Pancreas (tissue), 10 donors: ENCODE results near the gene SLC26A8. TPM values are rescaled to one million over a fixed set of nuclear protein-coding genes. Genes with fewer than 3 reads are reported as not detected.
"Not testable (repeated sequence)": the region's sequence is repeated elsewhere in the genome, so short reads cannot be mapped to it uniquely, and the experiment has no call there.

Source experiments
- ATAC-seq, 4 donors: fragments of 200-7000 bp; cut with Tn5 transposase; one replicate each; pipeline versions ENCODE4 v1.8.0 to v1.9.1; 2020; ENCODE audit warnings: mild to moderate bottlenecking in 4 of 4, moderate library complexity in 4 of 4
- DNase-seq, 6 donors: peaks; one replicate each; pipeline ENCODE4 v3.0.0-alpha.2; 2020
- FAIRE-seq: peaks from 2 replicates; lab custom pipeline; 2012; peaks lifted over from hg19 to GRCh38; lab: Jason Lieb, UNC
- H3K27ac ChIP-seq, 4 donors: fragments of 200-600 bp; sonication (generic); 1 replicate in 3 of 4; 2 replicates in 1 of 4; pipeline versions ENCODE4 v1.5.0 to v1.8.0; 2020
- H3K27me3 ChIP-seq, 4 donors: fragments of 200-600 bp; one replicate each; pipeline ENCODE4 v1.8.0; 2021
- H3K36me3 ChIP-seq, 3 donors: fragments of 200-600 bp; sonication (generic) in 1 of 3; one replicate each; pipeline versions ENCODE4 v1.5.0 to v1.8.0; 2020 to 2021
- H3K4me1 ChIP-seq, 3 donors: fragments of 200-600 bp; one replicate each; pipeline ENCODE4 v1.8.0; 2021
- H3K4me3 ChIP-seq, 4 donors: fragments of 200-600 bp; sonication (generic) in 2 of 4; one replicate each; pipeline versions ENCODE4 v1.5.0 to v1.8.0; 2020 to 2021
- H3K9me3 ChIP-seq, 4 donors: fragments of 200-600 bp; one replicate each; pipeline ENCODE4 v1.8.0; 2021
- WGBS, 2 donors: extraction: QIAGEN DNeasy Blood & Tissue Kit; methylation state at CpG; one replicate each; pipeline ENCODE4 v1.1.7; 2013; 5-methylcytosine and 5-hydroxymethylcytosine counted together
- intact Hi-C, 3 donors: fragments of 100-400 bp; cut with DNase I; formaldehyde crosslinking; loops; one replicate each; pipeline versions ENCODE4 v1.11.1 to v1.14.2; 2022
- polyA plus RNA-seq, 2 donors: library from polyadenylated mRNA; stranded (reverse); fragments of 200-250 nt; gene quantifications; one replicate each; pipeline ENCODE4 v1.2.3, GENCODE V29; 2013
- total RNA-seq, 6 donors: library from RNA; stranded (reverse); fragmentation: NEBNext Ultra II Directional in 4 of 6; extraction: Animal tissue kit (Norgen Biotek cat#: 25700) in 4 of 6; gene quantifications; one replicate each; pipeline versions ENCODE4 v1.2.1 to v1.2.4, GENCODE V29; 2021 to 2023
- TF ChIP-seq, protein P1 (sequence below), 4 donors: fragments of 200-600 bp; sonication (generic) in 3 of 4; IDR thresholded peaks; one replicate each; pipeline versions ENCODE4 v1.5.0 to v1.8.0; 2021; ENCODE audit warnings: antibody characterized with exemption in 4 of 4
- donor health status: healthy with polysubstance abuse.
- donor health status: DM: no; HTN: no; CAD: no; lungs with moderate emphysema.
- donor health status: DM: no; HTN: no; CAD: no.
- donor health status: control.
- donor health status: control.
- donor health status: Bipolar disorder and iron deficiency.
- donor health status: DM: yes; HTN: yes; CAD: no.
- donor health status: DM: no; HTN: no; CAD: no.
- donor health status: DM: no; HTN: no; CAD: no.
- donor health status: DM: yes; HTN: yes; CAD: no.

Gene SLC26A8
- total and polyA plus RNA-seq, 8 donors, result 0.06 to 0.11 (median 0.07) TPM; not detected in 5

DNA sequence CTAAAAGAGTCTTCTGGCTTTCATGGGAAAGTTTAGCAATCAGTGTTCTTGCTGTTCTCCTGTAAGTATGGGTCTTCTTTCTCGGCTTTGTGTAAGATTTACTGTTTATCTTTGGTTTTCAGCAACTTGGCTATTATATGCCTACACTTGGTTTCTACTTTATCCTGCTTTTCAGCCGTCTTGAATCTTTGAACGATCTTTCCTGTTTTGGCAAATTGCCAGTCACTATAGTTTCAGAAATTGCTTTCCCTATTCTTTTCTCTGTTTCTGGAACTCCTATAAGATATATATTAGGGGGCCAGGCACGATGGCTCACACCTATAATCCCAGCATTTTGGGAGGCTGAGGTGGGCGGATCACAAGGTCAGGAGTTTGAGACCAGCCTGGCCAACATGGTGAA lies 89.0 kb downstream of the SLC26A8 start:
- no peak for FAIRE-seq
- 55 to 58% methylated on average over 5 of the region's 5 CpGs for WGBS, 2 donors

DNA sequence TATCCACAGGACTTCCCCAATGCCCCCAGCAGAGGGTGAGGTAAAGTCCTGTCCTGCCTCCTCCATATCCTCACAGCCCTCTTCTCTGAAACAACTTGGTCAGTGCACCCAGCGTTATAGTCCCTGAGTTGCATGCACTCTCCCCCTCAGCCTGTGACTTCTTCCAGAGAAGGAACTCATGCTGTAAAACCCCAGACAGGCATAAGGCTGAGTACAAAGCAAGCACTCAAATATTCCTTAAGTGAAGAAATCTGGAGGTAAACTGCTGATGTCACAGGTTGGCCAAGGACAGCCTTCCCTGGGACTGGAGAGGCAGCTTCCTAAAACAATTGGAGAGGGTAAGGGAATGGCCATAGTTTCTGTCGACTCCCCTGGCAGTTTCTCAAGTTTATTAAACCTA lies 90.6 kb downstream of the SLC26A8 start:
- Histone ChIP-seq H3K36me3 (no peaks in the 10 kb centered on the region), H3K27me3 (no peaks in the 10 kb centered on the region), H3K4me1 (no peaks in the 10 kb centered on the region), H3K27ac (no peak overlapping the region), H3K4me3 (no peak overlapping the region), H3K9me3 (no peaks in the 10 kb centered on the region)
- ATAC-seq (no peak), FAIRE-seq (no peak), DNase-seq (no peak)
- 46% methylated on average over 2 of the region's 2 CpGs for WGBS, 2 donors
- intact Hi-C loops, result no loop called here
- TF ChIP-seq, protein P1, sequence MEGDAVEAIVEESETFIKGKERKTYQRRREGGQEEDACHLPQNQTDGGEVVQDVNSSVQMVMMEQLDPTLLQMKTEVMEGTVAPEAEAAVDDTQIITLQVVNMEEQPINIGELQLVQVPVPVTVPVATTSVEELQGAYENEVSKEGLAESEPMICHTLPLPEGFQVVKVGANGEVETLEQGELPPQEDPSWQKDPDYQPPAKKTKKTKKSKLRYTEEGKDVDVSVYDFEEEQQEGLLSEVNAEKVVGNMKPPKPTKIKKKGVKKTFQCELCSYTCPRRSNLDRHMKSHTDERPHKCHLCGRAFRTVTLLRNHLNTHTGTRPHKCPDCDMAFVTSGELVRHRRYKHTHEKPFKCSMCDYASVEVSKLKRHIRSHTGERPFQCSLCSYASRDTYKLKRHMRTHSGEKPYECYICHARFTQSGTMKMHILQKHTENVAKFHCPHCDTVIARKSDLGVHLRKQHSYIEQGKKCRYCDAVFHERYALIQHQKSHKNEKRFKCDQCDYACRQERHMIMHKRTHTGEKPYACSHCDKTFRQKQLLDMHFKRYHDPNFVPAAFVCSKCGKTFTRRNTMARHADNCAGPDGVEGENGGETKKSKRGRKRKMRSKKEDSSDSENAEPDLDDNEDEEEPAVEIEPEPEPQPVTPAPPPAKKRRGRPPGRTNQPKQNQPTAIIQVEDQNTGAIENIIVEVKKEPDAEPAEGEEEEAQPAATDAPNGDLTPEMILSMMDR (IDR thresholded peaks at IDR 0.05), result no peak

More for the DNA sequence above, 89.0 kb downstream of the SLC26A8 start:
- no peaks in the 10 kb centered on the region for H3K27me3 ChIP-seq
- TF ChIP-seq, protein P1 (IDR thresholded peaks at IDR 0.05), result no peak
- no peaks in the 10 kb centered on the region for H3K36me3 ChIP-seq
- no peaks in the 10 kb centered on the region for H3K9me3 ChIP-seq
- DNase-seq (no peak), ATAC-seq (no peak)
- H3K4me3 ChIP-seq, result no peak overlapping the region
- no peaks in the 10 kb centered on the region for H3K4me1 ChIP-seq
- intact Hi-C loops, result no loop called here
- H3K27ac ChIP-seq, result no peak overlapping the region

DNA sequence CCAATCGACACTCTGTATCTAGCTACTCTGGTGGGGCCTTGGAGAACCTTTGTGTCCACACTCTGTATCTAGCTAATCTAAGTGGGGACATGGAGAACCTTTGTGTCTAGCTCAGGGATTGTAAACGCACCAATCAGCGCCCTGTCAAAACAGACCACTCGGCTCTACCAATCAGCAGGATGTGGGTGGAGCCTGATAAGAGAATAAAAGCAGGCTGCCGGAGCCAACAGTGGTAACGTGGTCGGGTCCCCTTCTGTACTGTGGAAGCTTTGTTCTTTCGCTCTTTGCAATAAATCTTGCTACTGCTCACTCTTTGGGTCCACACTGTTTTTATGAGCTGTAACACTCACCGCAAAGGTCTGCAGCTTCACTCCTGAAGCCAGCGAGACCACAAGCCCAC lies 92.6 kb downstream of the SLC26A8 start:
- ATAC-seq, H3K27ac ChIP-seq, intact Hi-C loops, DNase-seq, H3K9me3 ChIP-seq, H3K4me3 ChIP-seq, H3K36me3 ChIP-seq, H3K27me3 ChIP-seq, FAIRE-seq, H3K4me1 ChIP-seq: not testable (repeated sequence)
- WGBS, 2 donors, result 84 to 90% methylated on average over 8 to 10 of the region's 10 CpGs

DNA sequence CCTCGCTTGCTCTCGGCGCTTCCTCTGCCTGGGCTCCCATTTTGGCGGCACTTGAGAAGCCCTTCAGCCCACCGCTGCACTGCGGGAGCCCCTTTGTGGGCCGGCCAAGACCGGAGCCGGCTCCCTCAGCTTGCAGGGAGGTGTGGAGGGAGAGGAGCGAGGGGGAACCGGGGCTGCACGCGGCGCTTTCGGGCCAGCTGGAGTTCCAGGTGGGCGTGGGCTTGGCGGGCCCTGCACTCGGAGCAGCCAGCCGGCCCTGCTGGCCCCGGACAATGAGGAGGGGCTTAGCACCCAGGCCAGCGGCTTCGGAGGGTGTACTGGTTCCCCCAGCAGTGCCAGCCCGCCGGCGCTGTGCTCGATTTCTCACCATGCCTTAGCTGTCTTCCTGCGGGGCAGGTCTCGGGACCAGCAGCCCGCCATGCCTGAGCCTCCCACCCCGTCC lies 93.3 kb downstream of the SLC26A8 start:
- H3K36me3 ChIP-seq, result no peaks in the 10 kb centered on the region
- no peaks in the 10 kb centered on the region for H3K9me3 ChIP-seq
- DNase-seq, result peak in 2 of 6 donors; percentile 22 to 60
- FAIRE-seq, result no peak
- no peak overlapping the region for H3K4me3 ChIP-seq
- H3K4me1 ChIP-seq, result no peaks in the 10 kb centered on the region
- no peak overlapping the region for H3K27ac ChIP-seq
- intact Hi-C loops, result no loop called here
- TF ChIP-seq, protein P1 (IDR thresholded peaks at IDR 0.05), result no peak
- no peak for ATAC-seq
- WGBS, 2 donors, result 94 to 96% methylated on average over 18 to 30 of the region's 30 CpGs
- H3K27me3 ChIP-seq, result no peaks in the 10 kb centered on the region

DNA sequence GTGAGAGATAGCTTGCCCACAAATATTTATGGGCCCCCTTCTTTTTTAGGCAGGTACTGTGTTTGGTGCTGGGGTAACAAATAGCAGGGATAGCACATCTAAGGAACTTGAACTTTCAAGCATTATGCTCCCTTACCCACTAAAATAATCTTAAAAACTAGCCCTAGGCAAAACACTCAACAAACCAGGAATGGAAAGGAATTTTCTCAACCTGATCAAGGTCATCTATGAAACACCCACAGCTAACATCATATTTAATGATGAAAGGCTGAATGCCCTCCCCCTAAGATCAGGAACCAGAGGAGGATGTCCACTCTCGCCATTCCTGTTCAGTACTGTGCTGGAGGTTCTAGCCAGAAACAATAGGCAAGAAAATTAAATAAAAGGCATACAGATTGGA lies 94.8 kb downstream of the SLC26A8 start:
- Histone ChIP-seq H3K4me1 (no peaks in the 10 kb centered on the region), H3K9me3 (no peaks in the 10 kb centered on the region), H3K27ac (no peak overlapping the region), H3K27me3 (no peaks in the 10 kb centered on the region), H3K36me3 (no peaks in the 10 kb centered on the region), H3K4me3 (no peak overlapping the region)
- FAIRE-seq (no peak), ATAC-seq (no peak), DNase-seq (no peak)
- intact Hi-C loops, result no loop called here
- 97 to 100% methylated on average over 1 of the region's 1 CpG for WGBS, 2 donors
- TF ChIP-seq, protein P1 (IDR thresholded peaks at IDR 0.05), result no peak
